ENCODE measurements around the gene LAMA4.
A peak's percentile ranks its signal among the peaks of the same experiment; 100 is the strongest.

The LAMA4 gene

GRCh38 chr6:112253841-112254816 is at the start of gene LAMA4:
TSS of gene LAMA4 (minus strand) at chr6:112254567. CDS start at chr6:112254150, 417 bp downstream.
- peak; percentile 32 for DNase-seq

GRCh38 chr6:112302142-112302705 is 47.9 kb upstream of the LAMA4 start:
- no peak for DNase-seq

- no peak for DNase-seq
Measured at GRCh38 chr6:112300896-112301295, 46.5 kb upstream of the LAMA4 start.

GRCh38 chr6:112298816-112299281 is 44.5 kb upstream of the LAMA4 start:
- DNase-seq, result no peak

GRCh38 chr6:112298021-112298745 is 43.8 kb upstream of the LAMA4 start:
- DNase-seq, result no peak

GRCh38 chr6:112296694-112297093 is 42.3 kb upstream of the LAMA4 start:
- DNase-seq, result no peak

GRCh38 chr6:112296122-112296521 is 41.8 kb upstream of the LAMA4 start:
- DNase-seq, result no peak

- DNase-seq, result no peak
Measured at GRCh38 chr6:112291161-112291762, 36.9 kb upstream of the LAMA4 start.

GRCh38 chr6:112289038-112289566 is 34.7 kb upstream of the LAMA4 start:
- DNase-seq, result no peak

- DNase-seq, result no peak
Measured at GRCh38 chr6:112288475-112288874, 34.1 kb upstream of the LAMA4 start.

- no peak for DNase-seq
Measured at GRCh38 chr6:112287577-112288225, 33.3 kb upstream of the LAMA4 start.

- no peak for DNase-seq
Measured at GRCh38 chr6:112286500-112287144, 32.3 kb upstream of the LAMA4 start.

- no peak for DNase-seq
Measured at GRCh38 chr6:112286010-112286409, 31.6 kb upstream of the LAMA4 start.

- no peak for DNase-seq
Measured at GRCh38 chr6:112284603-112285002, 30.2 kb upstream of the LAMA4 start.

- DNase-seq, result no peak
Measured at GRCh38 chr6:112283621-112284020, 29.3 kb upstream of the LAMA4 start.

- DNase-seq, result no peak
Measured at GRCh38 chr6:112281821-112282615, 27.7 kb upstream of the LAMA4 start.

- no peak for DNase-seq
Measured at GRCh38 chr6:112279031-112279935, 24.9 kb upstream of the LAMA4 start.

GRCh38 chr6:112275365-112275764 is 21.0 kb upstream of the LAMA4 start:
- no peak for DNase-seq

- no peak for DNase-seq
Measured at GRCh38 chr6:112274774-112275173, 20.4 kb upstream of the LAMA4 start.

GRCh38 chr6:112272799-112273198 is 18.4 kb upstream of the LAMA4 start:
- DNase-seq, result no peak
